ENCODE measurements around the gene SLC6A15. TPM values are rescaled to one million over a fixed set of nuclear protein-coding genes. Genes with fewer than 3 reads are reported as not detected.

Gene SLC6A15
- total and polyA plus RNA-seq, 2 experiments from 2014 or later: 2.2 to 6.2 TPM

DNA sequence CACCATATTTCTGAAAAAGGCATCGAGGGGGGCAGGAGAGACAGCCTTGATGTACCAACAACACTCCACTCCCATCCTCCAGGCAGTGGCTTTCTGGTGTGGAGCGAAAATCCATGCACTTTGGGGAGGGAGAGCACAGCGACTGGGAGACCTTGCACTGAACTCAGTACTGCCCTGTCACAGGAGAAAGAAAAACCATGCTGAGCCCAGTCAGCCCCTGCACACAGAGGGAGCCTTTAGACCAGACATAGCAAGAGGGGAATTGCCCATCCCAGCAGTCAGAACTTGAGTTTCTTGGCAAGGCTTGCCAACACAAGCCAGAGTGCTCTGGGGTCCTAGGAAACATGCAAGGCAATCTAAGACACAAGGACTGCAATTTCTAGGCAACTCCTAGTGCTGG lies 24.8 kb upstream of the SLC6A15 start:
- DNase-seq (ENCODE audit: low spot score): no peak
- TF ChIP-seq EZH2 (IDR thresholded peaks at IDR 0.05; ENCODE audit: borderline replicate concordance): no peak
- no peak for TF ChIP-seq EZH2phosphoT487 (IDR thresholded peaks at IDR 0.05; ENCODE audit: low read depth, severe bottlenecking, unreplicated experiment)
- TF ChIP-seq, protein P1, sequence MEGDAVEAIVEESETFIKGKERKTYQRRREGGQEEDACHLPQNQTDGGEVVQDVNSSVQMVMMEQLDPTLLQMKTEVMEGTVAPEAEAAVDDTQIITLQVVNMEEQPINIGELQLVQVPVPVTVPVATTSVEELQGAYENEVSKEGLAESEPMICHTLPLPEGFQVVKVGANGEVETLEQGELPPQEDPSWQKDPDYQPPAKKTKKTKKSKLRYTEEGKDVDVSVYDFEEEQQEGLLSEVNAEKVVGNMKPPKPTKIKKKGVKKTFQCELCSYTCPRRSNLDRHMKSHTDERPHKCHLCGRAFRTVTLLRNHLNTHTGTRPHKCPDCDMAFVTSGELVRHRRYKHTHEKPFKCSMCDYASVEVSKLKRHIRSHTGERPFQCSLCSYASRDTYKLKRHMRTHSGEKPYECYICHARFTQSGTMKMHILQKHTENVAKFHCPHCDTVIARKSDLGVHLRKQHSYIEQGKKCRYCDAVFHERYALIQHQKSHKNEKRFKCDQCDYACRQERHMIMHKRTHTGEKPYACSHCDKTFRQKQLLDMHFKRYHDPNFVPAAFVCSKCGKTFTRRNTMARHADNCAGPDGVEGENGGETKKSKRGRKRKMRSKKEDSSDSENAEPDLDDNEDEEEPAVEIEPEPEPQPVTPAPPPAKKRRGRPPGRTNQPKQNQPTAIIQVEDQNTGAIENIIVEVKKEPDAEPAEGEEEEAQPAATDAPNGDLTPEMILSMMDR (IDR thresholded peaks at IDR 0.05; ENCODE audit: poor library complexity): no peak
- WGBS (ENCODE audit: low lambda C conversion rate, missing lambda C conversion rate): 70% methylated on average over 3 of the region's 3 CpGs
- Histone ChIP-seq H3K9me3 (ENCODE audit: low read depth) (no peaks in the 10 kb centered on the region), H3K27me3 (no peaks in the 10 kb centered on the region), H3K4me1 (ENCODE audit: insufficient read depth) (no peaks in the 10 kb centered on the region), H3K4me3 (no peak overlapping the region), H3K4me2 (no peak overlapping the region), H3K79me2 (no peaks in the 10 kb centered on the region), H2AFZ (no peak overlapping the region), H3K27ac (no peak overlapping the region), H4K20me1 (ENCODE audit: insufficient read depth, poor library complexity, severe bottlenecking) (no peaks in the 10 kb centered on the region), H3K36me3 (replicated peaks; ENCODE audit: insufficient read depth, low read depth) (no peaks in the 10 kb centered on the region), H3K9me2 (replicated peaks; ENCODE audit: insufficient read depth) (no peaks in the 10 kb centered on the region)

DNA sequence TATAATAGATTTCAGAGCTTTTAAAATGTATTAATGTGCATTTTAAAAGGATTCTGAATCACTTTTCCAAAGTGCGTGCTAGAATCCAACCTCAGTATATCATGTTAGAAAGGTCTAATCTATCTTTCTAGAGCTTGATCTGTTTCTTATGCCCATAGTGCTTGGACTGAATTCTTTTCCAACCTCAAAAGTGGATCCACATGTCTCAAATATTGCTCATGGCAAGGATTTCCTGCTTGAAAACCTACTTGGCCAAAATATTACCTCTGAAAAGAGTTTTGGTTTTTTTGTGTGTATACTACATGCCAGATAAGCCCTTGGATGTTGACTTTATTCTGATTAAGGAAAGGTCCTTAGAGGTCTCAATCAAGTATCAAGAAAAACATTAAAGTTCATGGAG lies 16.9 kb upstream of the SLC6A15 start:
- 96% methylated on average over 1 of the region's 1 CpG for WGBS (ENCODE audit: low lambda C conversion rate, missing lambda C conversion rate)
- no peaks in the 10 kb centered on the region for H3K4me1 ChIP-seq (ENCODE audit: insufficient read depth)

DNA sequence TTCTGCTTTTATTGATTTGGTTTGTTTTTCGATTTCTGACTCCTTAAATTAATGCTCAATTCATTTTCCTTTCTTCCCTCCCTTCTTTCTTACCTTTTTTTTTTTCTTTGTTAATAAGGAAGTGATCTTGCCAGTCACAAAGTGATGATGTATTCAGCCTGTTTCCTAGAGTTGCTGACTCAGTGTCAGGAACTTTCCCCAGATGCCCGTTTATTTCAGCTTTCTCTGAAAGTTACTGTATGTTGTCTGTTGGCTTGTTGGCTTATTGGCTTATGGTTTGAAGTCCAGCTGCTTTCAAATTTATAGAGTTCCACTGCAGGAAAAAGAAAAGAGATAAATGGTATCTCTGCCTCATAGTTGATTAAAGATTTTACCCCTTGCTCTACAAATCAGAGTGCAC lies 12.4 kb upstream of the SLC6A15 start:
- Histone ChIP-seq H2AFZ (no peak overlapping the region), H3K79me2 (no peaks in the 10 kb centered on the region), H3K4me3 (no peak overlapping the region), H3K36me3 (replicated peaks; ENCODE audit: insufficient read depth, low read depth) (no peaks in the 10 kb centered on the region), H3K9me2 (replicated peaks; ENCODE audit: insufficient read depth) (no peaks in the 10 kb centered on the region), H3K9me3 (ENCODE audit: low read depth) (no peaks in the 10 kb centered on the region), H3K4me1 (ENCODE audit: insufficient read depth) (no peaks in the 10 kb centered on the region), H4K20me1 (ENCODE audit: insufficient read depth, poor library complexity, severe bottlenecking) (no peaks in the 10 kb centered on the region), H3K27ac (no peak overlapping the region), H3K27me3 (no peaks in the 10 kb centered on the region), H3K4me2 (no peak overlapping the region)
- DNase-seq (ENCODE audit: low spot score): no peak
- WGBS (ENCODE audit: low lambda C conversion rate, missing lambda C conversion rate): 59% methylated on average over 2 of the region's 2 CpGs
- no peak for TF ChIP-seq EZH2phosphoT487 (IDR thresholded peaks at IDR 0.05; ENCODE audit: low read depth, severe bottlenecking, unreplicated experiment)
- TF ChIP-seq, protein P1 (IDR thresholded peaks at IDR 0.05; ENCODE audit: poor library complexity): no peak
- no peak for TF ChIP-seq EZH2 (IDR thresholded peaks at IDR 0.05; ENCODE audit: borderline replicate concordance)

More for the DNA sequence above, 16.9 kb upstream of the SLC6A15 start:
- Histone ChIP-seq H3K79me2 (no peaks in the 10 kb centered on the region), H3K9me3 (ENCODE audit: low read depth) (no peaks in the 10 kb centered on the region), H3K27ac (no peak overlapping the region), H3K9me2 (replicated peaks; ENCODE audit: insufficient read depth) (no peaks in the 10 kb centered on the region), H3K36me3 (replicated peaks; ENCODE audit: insufficient read depth, low read depth) (no peaks in the 10 kb centered on the region), H3K4me2 (no peak overlapping the region), H3K4me3 (no peak overlapping the region), H3K27me3 (no peaks in the 10 kb centered on the region), H4K20me1 (ENCODE audit: insufficient read depth, poor library complexity, severe bottlenecking) (no peaks in the 10 kb centered on the region), H2AFZ (no peak overlapping the region)
- no peak for DNase-seq (ENCODE audit: low spot score)
- no peak for TF ChIP-seq EZH2 (IDR thresholded peaks at IDR 0.05; ENCODE audit: borderline replicate concordance)
- no peak for TF ChIP-seq EZH2phosphoT487 (IDR thresholded peaks at IDR 0.05; ENCODE audit: low read depth, severe bottlenecking, unreplicated experiment)
- TF ChIP-seq, protein P1 (IDR thresholded peaks at IDR 0.05; ENCODE audit: poor library complexity): no peak

DNA sequence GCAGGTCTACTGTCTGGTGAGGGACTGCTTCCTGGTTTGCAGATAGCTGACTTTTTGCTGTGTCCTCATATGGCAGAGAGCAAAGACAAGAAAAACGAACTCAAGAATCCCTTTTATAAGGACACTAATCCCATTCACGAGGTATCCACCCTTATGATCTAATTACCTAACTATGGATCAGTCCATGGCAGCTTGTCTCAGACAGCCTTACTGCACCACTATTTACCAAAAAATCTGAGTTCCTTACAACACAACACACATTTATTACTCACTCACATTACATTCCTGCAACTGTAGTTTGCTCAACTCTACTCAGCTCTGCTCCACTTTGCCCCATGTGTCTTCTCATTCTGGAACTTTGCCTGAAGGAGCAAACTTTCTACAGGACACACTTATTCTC lies 10.1 kb upstream of the SLC6A15 start:
- TF ChIP-seq, protein P1 (IDR thresholded peaks at IDR 0.05; ENCODE audit: poor library complexity): no peak
- TF ChIP-seq EZH2phosphoT487 (IDR thresholded peaks at IDR 0.05; ENCODE audit: low read depth, severe bottlenecking, unreplicated experiment): no peak
- no peak for TF ChIP-seq EZH2 (IDR thresholded peaks at IDR 0.05; ENCODE audit: borderline replicate concordance)
- 55% methylated on average over 2 of the region's 2 CpGs for WGBS (ENCODE audit: low lambda C conversion rate, missing lambda C conversion rate)
- Histone ChIP-seq H3K27ac (no peak overlapping the region), H3K27me3 (no peaks in the 10 kb centered on the region), H3K36me3 (replicated peaks; ENCODE audit: insufficient read depth, low read depth) (no peaks in the 10 kb centered on the region), H3K4me1 (ENCODE audit: insufficient read depth) (no peaks in the 10 kb centered on the region), H3K4me2 (no peak overlapping the region), H2AFZ (no peak overlapping the region), H4K20me1 (ENCODE audit: insufficient read depth, poor library complexity, severe bottlenecking) (no peaks in the 10 kb centered on the region), H3K9me3 (ENCODE audit: low read depth) (no peaks in the 10 kb centered on the region), H3K9me2 (replicated peaks; ENCODE audit: insufficient read depth) (no peaks in the 10 kb centered on the region), H3K4me3 (no peak overlapping the region), H3K79me2 (no peaks in the 10 kb centered on the region)
- DNase-seq (ENCODE audit: low spot score): no peak
